Activated CD4-positive, CD25-positive, alpha-beta regulatory T cell treated with anti-CD3 and anti-CD28 coated beads, Interleukin-2, amount 50 U/mL, for 24 hours (primary cell): ENCODE data around the gene CPB1.

Experiments used
- ATAC-seq, 2 donors: fragments of 150-1000 bp; cut with Tn5 transposase; one replicate each; pipeline ENCODE4 v1.10.0; 2021; ENCODE audit warnings: mild to moderate bottlenecking in 1 of 2, moderate library complexity in 1 of 2

Gene CPB1

GRCh38 chr3:148884261-148884660, 56.6 kb downstream of the CPB1 start:
- no peak for ATAC-seq

- no peak for ATAC-seq
Observed at GRCh38 chr3:148889828-148890227, 62.2 kb downstream of the CPB1 start.

DNA sequence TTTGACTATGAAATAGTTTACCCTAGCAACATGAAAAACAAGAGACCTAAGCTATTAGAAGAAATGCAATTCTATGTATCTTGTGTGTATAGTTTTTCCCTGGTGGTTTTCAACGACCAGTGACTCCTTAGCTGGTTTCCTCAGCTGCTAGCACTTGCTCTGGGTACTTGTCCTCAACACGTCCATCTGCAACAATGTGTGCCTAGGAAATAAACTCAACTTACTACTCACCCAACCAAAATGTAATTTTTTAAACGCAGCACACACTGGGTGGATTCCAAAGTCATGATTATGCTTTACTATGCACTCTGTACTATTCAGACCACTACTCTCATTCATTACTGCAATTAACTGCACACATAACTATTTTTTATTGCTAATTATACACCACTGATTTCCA, 68.5 kb downstream of the CPB1 start:
- ATAC-seq = no peak

DNA sequence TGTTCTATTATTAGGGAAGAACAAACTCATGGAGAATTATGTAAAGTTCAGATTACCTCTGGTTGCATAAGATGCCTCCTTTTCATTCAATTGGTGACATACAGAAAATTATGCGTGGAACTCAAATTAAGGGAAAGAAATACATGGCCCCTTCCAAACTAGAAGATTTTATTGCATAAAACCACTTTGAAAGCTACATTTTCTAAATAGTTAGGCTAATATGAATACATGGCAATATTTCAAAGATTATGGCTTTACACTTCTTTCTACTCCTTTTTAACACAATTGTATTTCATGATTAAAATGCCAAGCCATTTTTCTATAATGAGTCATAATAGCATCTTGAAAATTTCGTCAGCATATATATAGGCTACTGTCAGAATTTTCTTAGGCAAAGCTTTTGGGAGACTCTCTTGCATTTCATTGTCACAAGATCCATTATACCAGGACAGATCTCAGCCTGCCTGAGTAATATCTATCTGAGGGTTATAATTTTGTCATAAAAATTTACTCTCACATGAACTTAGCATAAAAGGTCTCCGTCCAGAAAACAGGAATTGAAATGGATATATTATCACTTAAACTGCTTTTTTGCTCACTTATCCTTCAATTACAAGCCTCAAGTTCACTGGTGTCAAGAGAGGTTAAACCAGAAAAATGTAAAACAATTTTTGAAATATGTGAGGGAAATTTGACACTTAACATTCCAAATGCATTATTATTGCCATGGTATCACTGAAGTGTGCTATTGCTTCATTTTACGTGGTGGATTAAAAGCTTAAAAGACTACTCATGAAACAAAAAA, 74.6 kb downstream of the CPB1 start:
- ATAC-seq = no peak

GRCh38 chr3:148903022-148903442, 75.4 kb downstream of the CPB1 start:
- ATAC-seq = peak; percentile 24 to 25

- ATAC-seq = no peak
Observed at GRCh38 chr3:148903941-148904340, 76.3 kb downstream of the CPB1 start.

DNA sequence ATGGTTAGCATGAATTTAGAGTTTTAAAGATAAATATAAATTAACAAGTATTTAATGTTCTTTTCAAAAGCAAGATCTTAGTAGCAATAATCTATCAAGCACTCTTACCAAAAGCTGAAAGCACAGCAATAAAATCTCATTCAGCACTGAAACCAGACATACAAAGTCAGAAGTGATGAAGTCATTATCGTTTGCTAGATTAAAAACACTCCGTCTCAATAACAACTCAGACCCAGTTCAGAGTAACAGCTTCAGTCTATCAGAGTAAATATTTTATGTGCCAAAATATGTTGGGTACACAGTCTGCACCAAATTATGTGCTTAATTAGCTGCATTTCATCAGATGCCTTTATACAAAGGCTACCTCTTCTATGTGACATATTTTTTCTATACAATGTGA, 79.1 kb downstream of the CPB1 start:
- no peak for ATAC-seq
